HG03108 (cell line): ENCODE results near the gene RGS9.

ENCODE experiments used
- ATAC-seq: cut with Tn5 transposase; IDR thresholded peaks from one replicate; pipeline ENCODE4 v1.9.1; 2021; ENCODE audit warnings: moderate library complexity; ENCODE audit not compliant: unreplicated experiment

The RGS9 gene

DNA sequence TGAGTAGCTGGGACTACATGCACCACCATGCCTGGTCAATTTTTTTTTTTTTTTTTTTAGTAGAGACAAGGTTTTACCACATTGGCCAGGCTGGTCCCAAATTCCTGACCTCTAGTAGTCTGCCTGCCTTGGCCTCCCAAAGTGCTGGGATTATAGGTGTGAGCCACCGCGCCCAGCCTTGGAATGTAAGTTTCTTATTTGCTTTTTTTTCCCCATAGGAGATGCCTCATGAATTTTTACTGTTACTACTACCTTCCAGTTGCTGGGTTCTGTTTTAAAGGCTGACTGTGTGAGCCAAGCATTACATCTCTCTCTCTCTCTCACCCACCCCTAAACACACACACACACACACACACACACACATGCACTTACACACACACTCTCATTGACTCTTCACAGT is 112.6 kb downstream of the RGS9 start:
- no peak for ATAC-seq

DNA sequence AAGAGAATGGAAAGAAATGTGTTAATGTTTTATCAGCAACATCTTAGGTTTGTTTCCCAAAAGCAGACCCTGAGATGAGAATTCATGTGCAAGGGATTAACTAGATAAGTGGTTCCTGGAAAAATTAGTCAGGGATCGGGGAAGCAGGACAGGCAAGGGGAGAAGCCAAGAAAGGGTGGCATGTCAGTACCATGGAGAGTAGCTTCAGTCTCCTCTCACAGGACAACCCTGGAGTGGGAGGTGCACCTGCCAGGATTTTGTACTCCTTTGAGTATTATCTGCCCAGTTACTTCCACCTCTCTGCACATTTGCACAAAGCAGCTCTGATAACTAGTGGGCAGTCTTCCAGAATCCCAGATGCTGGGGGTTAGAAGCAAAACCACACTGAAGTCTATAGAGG is 117.0 kb downstream of the RGS9 start:
- ATAC-seq, result no peak

DNA sequence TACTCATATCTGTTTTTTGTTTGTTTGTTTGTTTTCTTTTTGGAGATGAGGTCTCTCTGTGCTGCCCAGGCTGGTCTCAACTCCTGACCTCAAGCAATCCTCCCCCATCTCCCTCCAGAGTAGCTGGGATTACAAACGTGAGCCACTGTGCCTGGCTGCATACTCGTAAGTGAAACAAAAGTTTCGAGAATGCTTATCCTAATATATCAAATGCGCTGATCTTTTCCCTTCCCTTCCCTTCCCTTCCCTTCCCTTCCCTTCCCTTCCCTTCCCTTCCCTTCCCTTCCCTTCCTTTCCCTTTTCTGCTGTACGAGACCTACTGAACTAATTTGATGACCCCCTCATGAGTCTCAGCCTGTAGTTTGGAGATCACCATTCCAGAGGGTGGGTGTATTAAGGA is 122.1 kb downstream of the RGS9 start:
- ATAC-seq, result no peak

DNA sequence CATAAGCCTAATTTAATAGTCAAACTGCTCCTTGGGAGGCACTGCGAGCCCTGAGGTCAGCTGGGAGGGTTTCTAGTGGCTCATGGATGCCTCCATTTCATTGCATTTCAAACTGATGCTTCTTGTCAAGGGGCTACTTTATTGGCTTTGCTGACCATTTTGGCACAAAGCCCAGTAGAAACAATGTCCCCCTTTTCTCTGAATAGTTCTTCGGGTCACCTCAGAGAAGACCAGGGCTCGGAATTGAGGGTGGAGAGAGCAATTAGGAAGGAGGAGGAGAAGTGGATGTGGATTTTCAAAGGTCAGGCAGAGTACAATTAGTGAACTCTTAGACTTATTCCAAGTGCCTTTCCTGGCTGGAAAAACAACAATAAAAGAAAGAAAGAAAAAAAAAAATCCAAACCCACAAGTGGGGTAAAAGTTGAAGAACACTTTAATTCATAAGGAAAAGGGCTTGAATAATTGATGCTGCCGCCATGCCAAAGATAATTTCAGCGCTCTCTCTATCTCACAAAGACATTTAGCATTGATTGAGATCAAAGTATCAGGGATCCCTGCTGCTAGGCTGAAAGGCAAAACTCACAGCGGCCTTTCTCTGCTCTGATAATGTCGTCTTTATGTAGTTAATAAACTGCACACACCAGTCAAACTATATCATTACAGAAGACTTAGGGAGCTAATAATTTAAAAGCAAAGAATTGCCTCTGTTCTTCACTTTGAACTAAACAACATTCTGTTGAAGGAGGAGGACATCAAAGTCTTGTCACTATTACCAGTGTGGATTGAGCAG is 122.7 kb downstream of the RGS9 start:
- no peak for ATAC-seq

DNA sequence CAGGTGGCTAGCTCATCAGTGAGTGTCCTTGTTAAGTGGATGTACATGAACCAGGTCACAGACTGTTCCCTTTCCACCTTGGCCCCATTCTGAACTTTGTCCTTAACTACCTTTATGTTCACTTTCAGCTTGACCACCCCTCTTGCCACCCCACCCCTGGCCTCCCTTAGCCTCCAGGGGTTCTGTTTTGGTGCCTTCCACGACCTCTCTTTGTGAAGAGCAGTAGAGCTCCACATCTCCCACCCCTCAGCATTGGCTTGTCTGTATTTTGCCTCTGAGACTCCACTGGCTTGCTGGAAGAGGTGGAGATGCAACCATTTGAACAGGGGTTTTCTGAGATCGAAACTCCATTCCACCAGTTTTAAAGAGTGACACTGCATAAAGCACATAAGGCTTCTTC is 123.5 kb downstream of the RGS9 start:
- ATAC-seq, result no peak

DNA sequence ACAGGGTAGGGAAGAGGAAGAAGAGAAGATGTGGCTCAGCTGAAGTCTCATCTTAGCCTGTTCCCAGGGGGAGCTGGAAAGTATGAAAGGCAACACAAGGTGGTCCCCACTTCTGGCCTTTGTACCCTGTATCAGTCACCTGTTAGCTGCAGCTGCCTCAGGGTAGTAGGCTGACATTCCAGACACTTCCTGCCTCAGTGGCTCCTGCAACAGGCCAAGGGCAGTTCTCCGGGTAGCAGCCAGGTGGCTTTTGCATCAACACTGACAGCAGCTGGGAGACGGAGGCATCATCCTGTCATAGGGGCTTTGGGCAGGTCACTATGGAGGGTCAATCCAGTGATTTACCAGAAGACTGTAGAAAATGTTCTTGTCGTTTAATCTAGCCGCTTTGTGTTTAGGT is 124.0 kb downstream of the RGS9 start:
- no peak for ATAC-seq

DNA sequence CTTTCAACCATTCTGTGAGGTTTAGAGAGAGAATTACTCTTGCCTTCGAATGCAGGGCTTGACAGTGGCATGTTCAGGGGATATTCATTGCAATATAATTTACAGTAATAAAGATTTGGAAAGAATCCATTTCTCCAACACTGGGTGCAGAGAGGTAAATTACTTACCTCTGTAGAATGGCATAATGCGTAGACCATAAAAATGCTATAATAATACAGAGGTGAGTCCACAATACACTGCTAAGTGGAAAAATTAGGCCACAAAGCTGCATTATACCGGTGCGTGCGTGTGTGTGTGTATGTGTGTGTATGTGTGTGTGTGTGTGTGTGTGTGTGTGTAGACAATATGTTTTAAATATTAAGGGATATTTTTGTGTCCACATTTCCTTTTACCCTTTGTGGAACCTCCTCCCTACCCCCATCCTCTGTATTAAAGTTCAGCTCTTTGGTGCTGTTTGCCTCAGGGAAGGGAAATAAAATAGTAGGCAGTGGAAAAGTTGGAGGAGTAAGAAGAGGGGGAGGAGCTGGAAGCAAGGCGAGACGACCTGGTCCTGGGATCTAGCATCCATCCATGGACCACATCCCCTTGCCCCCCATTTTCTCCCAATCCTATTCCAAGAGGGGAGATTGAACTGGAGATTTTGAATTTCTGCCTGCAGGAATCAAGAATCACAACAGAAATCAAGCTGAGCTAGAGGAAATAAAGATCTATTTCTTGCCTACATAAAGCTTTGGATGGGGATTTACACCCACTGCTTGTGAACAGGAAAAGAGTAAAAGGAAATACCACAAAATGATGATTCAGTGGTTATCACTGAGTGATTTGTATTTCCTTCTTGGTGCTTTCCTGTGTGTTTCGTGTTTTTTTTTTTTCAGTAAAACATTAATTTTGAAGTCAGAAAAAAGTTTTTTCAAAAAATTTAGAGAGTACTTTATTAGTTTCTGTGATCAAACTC is 124.8 kb downstream of the RGS9 start:
- no peak for ATAC-seq

DNA sequence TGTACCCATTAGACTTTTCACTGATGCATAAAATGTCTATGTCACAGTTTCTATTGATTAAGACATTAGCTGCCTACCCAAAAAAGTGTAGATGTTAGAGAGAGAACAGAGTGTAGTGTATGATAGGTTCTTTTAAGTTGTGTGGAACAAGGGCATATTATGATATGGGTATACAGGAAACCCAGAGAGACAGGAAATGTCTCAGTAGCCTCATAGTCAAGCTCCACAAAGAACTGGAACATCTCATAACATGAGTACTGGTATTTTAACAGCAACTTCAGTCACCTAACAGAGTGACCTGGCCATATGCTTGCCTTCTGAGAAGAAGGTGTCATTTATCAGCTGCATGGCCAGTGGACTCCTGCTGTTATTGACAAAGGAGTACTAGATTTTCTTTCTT is 128.1 kb downstream of the RGS9 start:
- no peak for ATAC-seq

DNA sequence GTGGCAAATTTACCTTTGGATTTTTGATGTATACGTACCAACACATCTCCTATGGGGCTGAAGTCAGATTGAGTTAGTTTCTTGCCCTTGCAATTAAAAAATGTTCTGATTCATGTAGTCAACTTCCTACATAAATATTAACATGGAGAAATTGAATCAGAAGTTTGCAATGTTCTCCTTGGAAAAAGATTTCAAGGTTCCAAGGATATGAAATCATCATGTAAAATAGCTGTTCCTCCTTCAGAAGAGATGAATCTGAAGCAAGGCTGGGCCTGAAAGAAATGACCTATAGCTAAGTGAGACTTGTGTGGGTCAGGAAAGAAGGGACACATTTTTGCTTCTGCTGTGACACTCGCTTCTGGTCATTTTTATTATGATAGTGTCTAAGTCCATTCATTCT is 131.7 kb downstream of the RGS9 start:
- no peak for ATAC-seq

DNA sequence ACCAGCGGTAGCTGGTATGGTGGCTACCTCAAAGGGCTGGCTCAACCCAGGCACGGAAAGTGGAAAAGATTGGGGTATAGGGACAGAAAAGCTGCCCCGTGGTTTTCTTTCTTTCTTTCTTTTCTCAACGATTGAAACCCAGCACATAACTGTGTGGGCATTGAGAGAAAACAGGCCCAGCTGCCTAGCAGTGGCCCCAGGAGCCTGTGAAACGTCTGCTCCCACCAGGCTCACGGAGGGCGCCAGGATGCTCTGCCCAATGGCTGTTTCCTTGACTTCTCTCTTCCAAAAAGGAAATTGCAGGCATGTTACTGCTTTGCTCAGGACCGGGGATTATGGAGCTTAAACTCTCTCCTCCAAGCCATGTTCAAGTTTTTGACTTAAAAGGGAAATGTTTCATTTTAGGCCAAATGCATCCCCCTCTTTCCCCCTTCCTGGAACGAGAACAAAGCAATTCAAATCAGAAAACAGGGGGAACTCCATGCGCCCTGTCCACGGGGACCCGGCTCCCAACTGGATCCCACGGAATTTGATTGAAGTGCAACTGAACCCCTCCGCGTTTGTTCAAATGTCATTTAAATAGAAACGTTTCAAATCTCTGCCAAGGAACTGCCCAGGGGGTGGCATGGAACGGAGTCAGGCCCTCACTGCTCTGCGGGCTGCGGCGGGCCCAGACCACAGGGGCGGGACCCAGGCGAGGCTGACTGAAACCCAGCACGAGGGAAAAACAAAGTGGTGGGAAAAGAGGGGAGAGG is 133.5 kb downstream of the RGS9 start:
- no peak for ATAC-seq

DNA sequence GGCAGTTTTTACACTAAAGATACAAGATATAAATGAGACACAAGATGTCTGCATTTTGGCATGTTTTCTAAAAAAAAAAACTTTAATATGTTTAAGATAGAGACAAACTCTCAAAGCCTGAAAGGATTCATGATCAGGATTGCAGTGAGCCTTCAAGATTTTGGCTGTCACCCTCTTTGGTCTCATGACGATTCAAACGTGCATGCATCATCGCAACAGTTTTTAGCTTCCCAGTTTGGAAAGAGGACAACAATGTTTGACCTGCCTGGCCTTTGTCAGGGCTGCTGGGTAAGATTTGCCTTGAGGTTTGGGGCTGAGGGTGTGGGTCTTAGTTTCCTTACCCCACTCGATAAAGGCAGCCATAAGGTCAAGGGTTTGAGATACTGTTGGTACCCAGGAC is 134.1 kb downstream of the RGS9 start:
- no peak for ATAC-seq
